ENCODE measurements around the gene ATP5F1A. TPM values are rescaled to one million over a fixed set of nuclear protein-coding genes. Genes with fewer than 3 reads are reported as not detected.
"Not testable (repeated sequence)": the region's sequence is repeated elsewhere in the genome, so short reads cannot be mapped to it uniquely, and the experiment has no call there.

The ATP5F1A gene
- total and polyA plus RNA-seq, 2 experiments from 2014 or later, result 353 to 562 TPM

DNA sequence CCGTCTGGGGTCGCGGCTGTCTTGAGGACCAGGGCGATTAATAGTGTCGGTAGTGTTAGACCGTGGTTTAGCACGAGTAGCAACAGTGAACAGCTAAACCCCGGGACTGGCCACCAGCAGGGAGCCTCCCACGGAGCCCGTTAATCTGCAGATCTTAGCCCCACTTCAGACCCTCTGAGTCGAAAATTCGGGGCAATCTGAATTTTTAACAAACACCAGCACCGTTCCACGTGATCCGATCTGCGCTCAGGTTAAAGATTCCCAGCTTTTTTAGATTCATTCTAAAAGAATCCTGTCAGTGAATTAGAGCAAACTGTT lies 479 bp upstream of the ATP5F1A start:
- peaks cover 10% of the 10 kb centered on the region; the same call in 1 of the 2 replicates for H3K36me3 ChIP-seq (ENCODE audit: low read depth)
- H3K4me2 ChIP-seq (ENCODE audit: unreplicated experiment), result peak overlapping the region; percentile 68
- 10% methylated on average over 16 of the region's 16 CpGs for WGBS, 2 experiments (ENCODE audit: low coverage in 1 of 2, low lambda C conversion rate in 2 of 2, missing lambda C conversion rate in 2 of 2)

DNA sequence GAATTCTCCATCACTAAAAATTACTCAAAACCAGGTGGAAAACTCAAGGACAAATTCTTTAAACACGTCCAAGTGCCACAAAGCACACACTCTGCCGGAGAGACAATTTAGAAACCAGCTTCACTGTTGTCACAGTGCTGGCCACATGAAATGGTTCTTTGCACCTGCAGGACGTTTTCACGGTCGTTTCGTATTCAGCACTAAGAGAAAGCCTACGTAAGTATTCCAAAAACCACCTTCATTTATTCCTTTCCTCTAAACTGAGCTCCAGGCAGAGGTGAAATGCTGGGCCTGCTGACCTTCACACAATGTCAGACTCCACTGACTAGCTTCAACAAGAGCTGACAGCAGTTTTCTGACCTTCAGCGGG lies 680 bp downstream of the ATP5F1A start:
- Histone ChIP-seq H3K9me3 (ENCODE audit: low read depth) (no peaks in the 10 kb centered on the region), H3K9me2 (ENCODE audit: insufficient read depth) (no peaks in the 10 kb centered on the region), H4K20me1 (ENCODE audit: insufficient read depth) (no peaks in the 10 kb centered on the region), H3K79me2 (ENCODE audit: insufficient read depth) (peaks cover 56% of the 10 kb centered on the region), H3F3A (ENCODE audit: insufficient read depth) (no peaks in the 10 kb centered on the region), H3K9ac (peak overlapping the region; percentile 88), H3K4me2 (ENCODE audit: unreplicated experiment) (peak overlapping the region; percentile 80), H3K36me3 (ENCODE audit: low read depth) (peaks cover 14% of the 10 kb centered on the region; the same call in 1 of the 2 replicates), H3K27me3 (replicated peaks; ENCODE audit: insufficient read depth) (no peaks in the 10 kb centered on the region), H3K4me3 (peak overlapping the region; percentile 83), H3K4me1 (ENCODE audit: insufficient read depth) (peaks cover 10% of the 10 kb centered on the region), H2AFZ (peak overlapping the region; percentile 99), H3K27ac (peak overlapping the region; percentile 71)
- in situ Hi-C loops (cut with MboI), result no loop called here
- DNase-seq, result peak; percentile 36
- WGBS, 2 experiments (ENCODE audit: low coverage in 1 of 2, low lambda C conversion rate in 2 of 2, missing lambda C conversion rate in 2 of 2), result 0 to 2% methylated on average over 8 of the region's 8 CpGs
- no peak for TF ChIP-seq EZH2 (IDR thresholded peaks at IDR 0.05; ENCODE audit: insufficient read depth, poor library complexity, severe bottlenecking)
- no peak for TF ChIP-seq EZH2phosphoT487 (IDR thresholded peaks at IDR 0.05; ENCODE audit: insufficient read depth, low read depth)

More for the DNA sequence above, 479 bp upstream of the ATP5F1A start:
- H3K79me2 ChIP-seq (ENCODE audit: insufficient read depth), result peaks cover 45% of the 10 kb centered on the region
- H4K20me1 ChIP-seq (ENCODE audit: insufficient read depth), result no peaks in the 10 kb centered on the region
- H2AFZ ChIP-seq, result peak overlapping the region; percentile 99
- H3F3A ChIP-seq (ENCODE audit: insufficient read depth), result no peaks in the 10 kb centered on the region
- in situ Hi-C loops (cut with MboI), result no loop called here
- TF ChIP-seq EZH2phosphoT487 (IDR thresholded peaks at IDR 0.05; ENCODE audit: insufficient read depth, low read depth) (no peak), EZH2 (IDR thresholded peaks at IDR 0.05; ENCODE audit: insufficient read depth, poor library complexity, severe bottlenecking) (no peak)
- peak overlapping the region; percentile 88 for H3K9ac ChIP-seq
- H3K27me3 ChIP-seq (replicated peaks; ENCODE audit: insufficient read depth), result no peaks in the 10 kb centered on the region
- peak overlapping the region; percentile 83 for H3K4me3 ChIP-seq
- no peaks in the 10 kb centered on the region for H3K9me2 ChIP-seq (ENCODE audit: insufficient read depth)
- H3K4me1 ChIP-seq (ENCODE audit: insufficient read depth), result peaks cover 10% of the 10 kb centered on the region
- peak overlapping the region; percentile 71 for H3K27ac ChIP-seq
- no peak for DNase-seq
- H3K9me3 ChIP-seq (ENCODE audit: low read depth), result no peaks in the 10 kb centered on the region

DNA sequence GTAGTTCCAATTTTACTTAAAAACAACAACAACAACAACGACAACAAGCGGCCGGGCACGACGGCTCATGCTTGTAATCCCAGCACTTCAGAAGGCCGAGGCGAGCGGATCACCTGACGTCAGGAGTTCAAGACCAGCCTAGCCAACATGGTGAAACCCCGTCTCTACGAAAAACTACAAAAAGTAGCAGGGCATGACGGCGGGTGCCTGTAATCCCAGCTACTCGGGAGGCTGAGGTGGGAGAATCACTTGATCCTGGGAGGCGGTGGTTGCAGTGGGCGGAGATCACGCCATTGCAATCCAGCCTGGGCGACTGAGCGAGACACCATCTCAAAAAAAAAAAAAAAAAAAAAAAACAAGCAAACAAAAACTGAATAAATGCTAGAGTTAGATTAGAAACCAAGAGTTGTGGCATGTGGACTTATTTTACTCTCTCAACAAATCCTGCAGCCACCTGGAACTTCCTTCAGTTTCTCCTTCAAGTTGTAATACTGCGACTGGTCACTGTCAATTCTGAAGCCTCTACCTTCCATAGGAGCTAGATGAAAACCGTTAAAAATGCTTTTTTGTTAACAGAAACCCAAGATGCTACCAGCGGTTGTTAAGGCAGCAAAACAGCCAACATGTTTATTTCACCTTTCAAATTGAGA lies 1.3 kb downstream of the ATP5F1A start:
- H3K9me2 ChIP-seq (ENCODE audit: insufficient read depth), result no peaks in the 10 kb centered on the region
- H3K36me3 ChIP-seq (ENCODE audit: low read depth), result peaks cover 15% of the 10 kb centered on the region; the same call in 1 of the 2 replicates
- peak overlapping the region; percentile 88 for H3K9ac ChIP-seq
- no peaks in the 10 kb centered on the region for H4K20me1 ChIP-seq (ENCODE audit: insufficient read depth)
- H3K4me2 ChIP-seq (ENCODE audit: unreplicated experiment), result peak overlapping the region; percentile 80
- in situ Hi-C loops (cut with MboI), result no loop called here
- peak overlapping the region; percentile 83 for H3K4me3 ChIP-seq
- peaks cover 10% of the 10 kb centered on the region for H3K4me1 ChIP-seq (ENCODE audit: insufficient read depth)
- H3K27ac ChIP-seq, result peak overlapping the region; percentile 71
- H3K9me3 ChIP-seq (ENCODE audit: low read depth), result no peaks in the 10 kb centered on the region
- WGBS, 2 experiments (ENCODE audit: low coverage in 1 of 2, low lambda C conversion rate in 2 of 2, missing lambda C conversion rate in 2 of 2), result 33 to 38% methylated on average over 21 to 22 of the region's 22 CpGs
- no peaks in the 10 kb centered on the region for H3F3A ChIP-seq (ENCODE audit: insufficient read depth)
- TF ChIP-seq EZH2 (IDR thresholded peaks at IDR 0.05; ENCODE audit: insufficient read depth, poor library complexity, severe bottlenecking) (no peak), EZH2phosphoT487 (IDR thresholded peaks at IDR 0.05; ENCODE audit: insufficient read depth, low read depth) (no peak)
- H3K27me3 ChIP-seq (replicated peaks; ENCODE audit: insufficient read depth), result no peaks in the 10 kb centered on the region
- peaks cover 63% of the 10 kb centered on the region for H3K79me2 ChIP-seq (ENCODE audit: insufficient read depth)
- peak overlapping the region; percentile 99; the same call in 1 of the 2 replicates for H2AFZ ChIP-seq
- peak; percentile 40 for DNase-seq

DNA sequence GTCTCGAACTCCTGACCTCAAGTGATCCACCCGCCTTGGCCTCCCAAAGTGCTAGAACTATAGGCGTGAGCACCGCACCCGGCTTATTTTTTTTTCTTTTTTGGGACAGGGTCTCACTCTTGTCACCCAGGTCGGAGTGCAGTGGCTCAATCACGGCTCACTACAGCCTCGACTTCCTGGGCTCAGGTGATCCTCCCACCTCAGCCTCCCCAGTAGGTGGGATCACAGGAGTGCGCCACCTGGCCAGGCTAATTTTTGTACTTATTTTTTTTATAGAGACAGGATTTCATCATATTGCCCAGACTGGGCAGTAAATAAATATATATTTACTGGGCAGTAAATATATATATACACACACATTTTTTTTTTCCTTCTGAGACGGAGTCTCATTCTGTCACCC lies 2.6 kb downstream of the ATP5F1A start:
- no peaks in the 10 kb centered on the region for H3F3A ChIP-seq (ENCODE audit: insufficient read depth)
- in situ Hi-C loops (cut with MboI), result no loop called here
- no peaks in the 10 kb centered on the region for H3K27me3 ChIP-seq (replicated peaks; ENCODE audit: insufficient read depth)
- TF ChIP-seq EZH2phosphoT487 (IDR thresholded peaks at IDR 0.05; ENCODE audit: insufficient read depth, low read depth) (no peak), EZH2 (IDR thresholded peaks at IDR 0.05; ENCODE audit: insufficient read depth, poor library complexity, severe bottlenecking) (no peak)
- DNase-seq, result no peak
- H3K79me2 ChIP-seq (ENCODE audit: insufficient read depth), result peaks cover 75% of the 10 kb centered on the region
- H3K9ac ChIP-seq, result no peak overlapping the region
- peaks cover 27% of the 10 kb centered on the region for H3K36me3 ChIP-seq (ENCODE audit: low read depth)
- no peaks in the 10 kb centered on the region for H4K20me1 ChIP-seq (ENCODE audit: insufficient read depth)
- 96 to 98% methylated on average over 10 of the region's 10 CpGs for WGBS, 2 experiments (ENCODE audit: low coverage in 1 of 2, low lambda C conversion rate in 2 of 2, missing lambda C conversion rate in 2 of 2)
- H3K9me2 ChIP-seq (ENCODE audit: insufficient read depth), result no peaks in the 10 kb centered on the region
- no peak overlapping the region for H3K4me3 ChIP-seq
- H3K4me1 ChIP-seq (ENCODE audit: insufficient read depth), result peaks cover 10% of the 10 kb centered on the region
- H3K27ac ChIP-seq, result no peak overlapping the region
- no peaks in the 10 kb centered on the region for H3K9me3 ChIP-seq (ENCODE audit: low read depth)
- H2AFZ ChIP-seq, result no peak overlapping the region
- no peak overlapping the region for H3K4me2 ChIP-seq (ENCODE audit: unreplicated experiment)

DNA sequence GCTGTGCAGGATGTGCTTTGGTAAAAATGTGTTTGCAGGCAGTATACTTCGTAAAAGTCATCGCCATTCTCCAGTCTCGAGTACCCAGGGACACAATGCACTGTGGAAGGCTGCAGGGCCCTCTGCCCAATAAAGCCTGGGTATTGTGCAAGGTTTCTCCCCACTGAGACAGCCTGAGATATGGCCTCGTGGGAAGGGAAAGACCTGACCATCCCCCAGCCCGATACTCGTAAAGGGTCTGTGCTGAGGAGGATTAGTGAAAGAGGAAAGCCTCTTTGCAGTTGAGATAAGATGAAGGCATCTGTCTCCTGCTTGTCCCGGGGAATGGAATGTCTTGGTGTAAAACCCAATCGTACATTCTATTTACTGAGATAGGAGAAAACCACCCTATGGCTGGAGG lies 9.6 kb downstream of the ATP5F1A start:
- H3K4me3 ChIP-seq; H3K27me3 ChIP-seq (replicated peaks; ENCODE audit: insufficient read depth); DNase-seq; in situ Hi-C loops (cut with MboI); H3K9me3 ChIP-seq (ENCODE audit: low read depth); H3K9me2 ChIP-seq (ENCODE audit: insufficient read depth); H3K27ac ChIP-seq; H3K9ac ChIP-seq; H3K4me1 ChIP-seq (ENCODE audit: insufficient read depth); H4K20me1 ChIP-seq (ENCODE audit: insufficient read depth); H2AFZ ChIP-seq; H3K4me2 ChIP-seq (ENCODE audit: unreplicated experiment): not testable (repeated sequence)
- Histone ChIP-seq H3K79me2 (ENCODE audit: insufficient read depth) (peaks cover 82% of the 10 kb centered on the region), H3K36me3 (ENCODE audit: low read depth) (peaks cover 85% of the 10 kb centered on the region), H3F3A (ENCODE audit: insufficient read depth) (peaks cover 14% of the 10 kb centered on the region)
- WGBS, 2 experiments (ENCODE audit: low coverage in 1 of 2, low lambda C conversion rate in 2 of 2, missing lambda C conversion rate in 2 of 2), result 93% methylated on average over 8 of the region's 8 CpGs
